Measurements from ENCODE around the gene MS4A3. TPM values are rescaled to one million over a fixed set of nuclear protein-coding genes. Genes with fewer than 3 reads are reported as not detected.
"Not testable (repeated sequence)": the region's sequence is repeated elsewhere in the genome, so short reads cannot be mapped to it uniquely, and the experiment has no call there.

The MS4A3 gene
- polyA plus RNA-seq, 1 experiment = not detected

GRCh38 chr11:60088364-60088763, 31.9 kb downstream of the MS4A3 start, which contains the start of gene MS4A2:
MS4A2 (plus strand) TSS chr11:60088664; CDS start chr11:60088766, 102 bp downstream.
- DNase-seq (ENCODE audit: low read depth, low spot score) = no peak
- ChIA-PET CTCF (no interaction called here), POLR2A (no interaction called here)
- H3K9me3 ChIP-seq (ENCODE audit: control insufficient read depth, insufficient read depth, low read length) = peaks cover 6% of the 10 kb centered on the region; the same call in 1 of the 2 replicates
- no peaks in the 10 kb centered on the region for H3K27me3 ChIP-seq (ENCODE audit: control insufficient read depth, insufficient read depth, low read length)
- H3K4me3 ChIP-seq (ENCODE audit: low read depth, low read length) = no peak within 1 kb of the TSS
- H3K27ac ChIP-seq (ENCODE audit: low read depth, low read length) = no peak within 1 kb of the TSS
- no peak for TF ChIP-seq CTCF (IDR thresholded peaks at IDR 0.05; ENCODE audit: low read depth, low read length)

GRCh38 chr11:60095477-60096120, 39.1 kb downstream of the MS4A3 start:
- no peaks in the 10 kb centered on the region for H3K27me3 ChIP-seq (ENCODE audit: control insufficient read depth, insufficient read depth, low read length)
- no peak for TF ChIP-seq CTCF (IDR thresholded peaks at IDR 0.05; ENCODE audit: low read depth, low read length)
- peaks cover 12% of the 10 kb centered on the region for H3K9me3 ChIP-seq (ENCODE audit: control insufficient read depth, insufficient read depth, low read length)
- no peak for DNase-seq (ENCODE audit: low read depth, low spot score)
- no peak overlapping the region for H3K27ac ChIP-seq (ENCODE audit: low read depth, low read length)
- no peak overlapping the region for H3K4me3 ChIP-seq (ENCODE audit: low read depth, low read length)
- ChIA-PET POLR2A (no interaction called here), CTCF (no interaction called here)

GRCh38 chr11:60097189-60097588, 40.7 kb downstream of the MS4A3 start:
- ChIA-PET POLR2A (no interaction called here), CTCF (no interaction called here)
- H3K9me3 ChIP-seq (ENCODE audit: control insufficient read depth, insufficient read depth, low read length) = peaks cover 12% of the 10 kb centered on the region
- DNase-seq (ENCODE audit: low read depth, low spot score) = no peak
- no peaks in the 10 kb centered on the region for H3K27me3 ChIP-seq (ENCODE audit: control insufficient read depth, insufficient read depth, low read length)
- no peak overlapping the region for H3K27ac ChIP-seq (ENCODE audit: low read depth, low read length)
- H3K4me3 ChIP-seq (ENCODE audit: low read depth, low read length) = no peak overlapping the region
- TF ChIP-seq CTCF (IDR thresholded peaks at IDR 0.05; ENCODE audit: low read depth, low read length) = no peak

- CTCF ChIA-PET = no interaction called here
- no peak for TF ChIP-seq CTCF (IDR thresholded peaks at IDR 0.05; ENCODE audit: low read depth, low read length)
- H3K27me3 ChIP-seq (ENCODE audit: control insufficient read depth, insufficient read depth, low read length) = no peaks in the 10 kb centered on the region
- POLR2A ChIA-PET = interaction anchor here (0.7 kb wide), 1 partner anchor 387 kb away, joined by 10 read pairs; no protein-coding TSS in a partner anchor
- DNase-seq (ENCODE audit: low read depth, low spot score) = no peak
- H3K4me3 ChIP-seq (ENCODE audit: low read depth, low read length) = no peak overlapping the region
- no peak overlapping the region for H3K27ac ChIP-seq (ENCODE audit: low read depth, low read length)
- peaks cover 12% of the 10 kb centered on the region for H3K9me3 ChIP-seq (ENCODE audit: control insufficient read depth, insufficient read depth, low read length)
Observed at GRCh38 chr11:60098508-60098907, 42.0 kb downstream of the MS4A3 start.

- CTCF ChIA-PET = no interaction called here
- Histone ChIP-seq H3K4me3 (ENCODE audit: low read depth, low read length) (no peak overlapping the region), H3K9me3 (ENCODE audit: control insufficient read depth, insufficient read depth, low read length) (peaks cover 11% of the 10 kb centered on the region), H3K27ac (ENCODE audit: low read depth, low read length) (no peak overlapping the region), H3K27me3 (ENCODE audit: control insufficient read depth, insufficient read depth, low read length) (no peaks in the 10 kb centered on the region)
- TF ChIP-seq CTCF (IDR thresholded peaks at IDR 0.05; ENCODE audit: low read depth, low read length) = no peak
- DNase-seq (ENCODE audit: low read depth, low spot score) = no peak
- POLR2A ChIA-PET = no interaction called here
Observed at GRCh38 chr11:60100516-60100915, 44.1 kb downstream of the MS4A3 start.

GRCh38 chr11:60101368-60101767, 44.9 kb downstream of the MS4A3 start:
- H3K9me3 ChIP-seq (ENCODE audit: control insufficient read depth, insufficient read depth, low read length) = peaks cover 10% of the 10 kb centered on the region
- DNase-seq (ENCODE audit: low read depth, low spot score); POLR2A ChIA-PET; CTCF ChIA-PET; H3K27me3 ChIP-seq (ENCODE audit: control insufficient read depth, insufficient read depth, low read length); H3K27ac ChIP-seq (ENCODE audit: low read depth, low read length); H3K4me3 ChIP-seq (ENCODE audit: low read depth, low read length): not testable (repeated sequence)

GRCh38 chr11:60104471-60105115, 48.1 kb downstream of the MS4A3 start:
- CTCF ChIA-PET; DNase-seq (ENCODE audit: low read depth, low spot score): not testable (repeated sequence)

More at GRCh38 chr11:60104471-60105115, 48.1 kb downstream of the MS4A3 start:
- H3K4me3 ChIP-seq (ENCODE audit: low read depth, low read length); H3K27ac ChIP-seq (ENCODE audit: low read depth, low read length); POLR2A ChIA-PET; H3K27me3 ChIP-seq (ENCODE audit: control insufficient read depth, insufficient read depth, low read length): not testable (repeated sequence)
- H3K9me3 ChIP-seq (ENCODE audit: control insufficient read depth, insufficient read depth, low read length) = peaks cover 11% of the 10 kb centered on the region

Measured in AG04450 (cell line).